ENCODE data around the gene ARMH3.

Gene ARMH3

DNA sequence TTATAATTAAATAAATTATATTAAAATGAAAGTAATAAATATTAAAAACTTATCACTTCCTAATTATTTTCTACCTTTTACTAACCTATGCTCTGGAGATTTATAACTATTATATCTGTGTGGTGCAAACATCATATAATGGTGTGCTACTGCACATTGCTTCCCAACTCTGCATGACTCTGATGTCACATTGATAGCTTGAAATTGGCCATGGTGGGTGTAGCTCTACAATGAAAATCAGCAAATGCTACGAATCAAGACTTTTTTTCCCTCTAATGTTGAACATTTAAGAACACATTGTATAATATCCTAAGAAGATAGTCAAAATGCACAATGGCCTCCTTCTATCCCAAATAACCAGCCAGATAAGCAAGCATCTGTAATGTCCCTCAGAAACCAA lies 99.1 kb downstream of the ARMH3 start:
- Mint-ChIP-seq H3K36me3 (ENCODE audit: low read depth) (peaks cover 70% of the 10 kb centered on the region), H3K4me1 (ENCODE audit: low read depth) (no peaks in the 10 kb centered on the region), H3K27me3 (no peaks in the 10 kb centered on the region), H3K4me3 (no peak overlapping the region), H3K9me3 (no peaks in the 10 kb centered on the region), H3K27ac (no peak overlapping the region)
- no peak for DNase-seq

DNA sequence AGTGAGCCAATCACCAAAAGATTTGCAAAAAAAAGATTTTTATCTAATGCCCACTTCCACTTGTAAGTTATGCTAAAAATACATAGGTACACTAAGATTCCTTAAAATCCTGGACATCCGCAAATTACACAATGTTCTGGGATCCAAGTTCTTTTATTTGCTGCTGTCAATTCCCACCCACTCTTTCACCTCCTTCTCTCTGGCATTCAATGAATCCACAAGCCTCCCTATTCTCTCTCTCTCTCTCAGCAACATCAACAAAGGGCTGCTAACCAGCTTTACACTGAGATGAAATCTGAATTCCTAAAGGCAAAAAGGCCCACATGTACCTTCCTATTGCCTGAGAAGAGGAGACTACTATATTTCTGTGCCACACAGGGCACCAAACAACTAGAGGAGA lies 99.9 kb downstream of the ARMH3 start:
- no peak overlapping the region for H3K4me3 Mint-ChIP-seq
- H3K27ac Mint-ChIP-seq: no peak overlapping the region
- no peaks in the 10 kb centered on the region for H3K4me1 Mint-ChIP-seq (ENCODE audit: low read depth)
- H3K36me3 Mint-ChIP-seq (ENCODE audit: low read depth): peaks cover 76% of the 10 kb centered on the region
- H3K9me3 Mint-ChIP-seq: no peaks in the 10 kb centered on the region
- no peaks in the 10 kb centered on the region for H3K27me3 Mint-ChIP-seq
- no peak for DNase-seq

DNA sequence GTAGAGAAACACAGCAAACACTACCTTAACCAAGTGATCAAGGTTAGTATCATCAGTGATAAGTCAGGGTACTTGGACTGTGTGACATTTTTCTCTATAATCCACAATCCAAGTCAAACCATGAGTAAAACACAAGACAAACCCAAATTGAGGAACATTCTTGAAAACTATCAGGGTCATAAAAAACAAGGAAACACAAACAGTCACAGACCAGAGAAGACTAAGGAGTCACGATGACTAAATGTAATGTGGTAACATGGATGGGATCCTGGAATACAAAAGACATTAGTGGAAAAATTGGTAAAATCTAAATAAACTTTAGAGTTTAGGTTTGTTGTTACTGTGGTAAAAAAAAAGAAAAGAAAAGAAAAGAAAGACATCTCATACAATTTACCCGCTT lies 103.8 kb downstream of the ARMH3 start:
- H3K27ac Mint-ChIP-seq: no peak overlapping the region
- DNase-seq: no peak
- H3K9me3 Mint-ChIP-seq: peaks cover 17% of the 10 kb centered on the region
- no peaks in the 10 kb centered on the region for H3K27me3 Mint-ChIP-seq
- no peak overlapping the region for H3K4me3 Mint-ChIP-seq
- peaks cover 4% of the 10 kb centered on the region for H3K4me1 Mint-ChIP-seq (ENCODE audit: low read depth)
- H3K36me3 Mint-ChIP-seq (ENCODE audit: low read depth): peaks cover 90% of the 10 kb centered on the region

DNA sequence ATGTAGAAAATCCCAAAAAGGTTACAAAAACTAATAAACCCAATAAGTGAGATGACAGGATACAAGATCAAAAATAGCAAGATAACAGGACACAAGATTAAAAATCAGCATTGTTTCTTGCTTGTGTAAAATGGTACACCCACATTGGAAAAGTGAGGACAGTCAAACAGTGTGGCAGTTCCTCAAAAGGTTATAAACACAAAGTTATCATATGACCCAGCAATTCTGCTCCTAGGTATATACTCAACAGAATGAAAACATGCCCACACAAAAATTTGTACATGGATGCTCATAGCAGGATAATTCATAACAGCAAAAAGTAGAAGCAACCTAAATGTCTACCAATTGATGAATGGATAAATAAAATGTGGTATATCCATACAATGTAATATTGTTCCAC lies 105.8 kb downstream of the ARMH3 start:
- Mint-ChIP-seq H3K36me3 (ENCODE audit: low read depth) (peaks cover 86% of the 10 kb centered on the region), H3K27ac (no peak overlapping the region), H3K9me3 (peaks cover 17% of the 10 kb centered on the region), H3K27me3 (no peaks in the 10 kb centered on the region), H3K4me1 (ENCODE audit: low read depth) (peaks cover 4% of the 10 kb centered on the region), H3K4me3 (no peak overlapping the region)
- no peak for DNase-seq

DNA sequence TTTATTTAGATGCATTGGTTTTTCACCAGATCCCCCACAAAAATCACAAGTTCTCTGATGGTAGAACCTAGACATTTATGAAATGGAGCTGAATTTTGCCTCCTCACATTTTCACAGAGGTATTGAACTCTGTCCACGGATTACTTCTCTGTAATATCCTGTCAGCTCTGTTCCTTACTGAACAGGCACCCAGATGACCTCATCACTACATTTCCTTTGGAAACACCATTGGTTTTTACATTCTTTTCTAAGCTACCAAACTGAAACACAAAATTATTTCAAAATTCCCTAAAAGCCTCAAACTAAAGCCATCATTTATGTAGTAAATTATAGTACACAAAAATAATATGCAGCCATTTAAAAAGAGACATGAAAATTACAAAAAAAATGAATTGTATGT lies 114.1 kb downstream of the ARMH3 start:
- H3K27ac Mint-ChIP-seq: no peak overlapping the region
- H3K9me3 Mint-ChIP-seq: no peaks in the 10 kb centered on the region
- H3K4me3 Mint-ChIP-seq: no peak overlapping the region
- DNase-seq: no peak
- no peaks in the 10 kb centered on the region for H3K4me1 Mint-ChIP-seq (ENCODE audit: low read depth)
- peaks cover 59% of the 10 kb centered on the region for H3K36me3 Mint-ChIP-seq (ENCODE audit: low read depth)
- H3K27me3 Mint-ChIP-seq: no peaks in the 10 kb centered on the region

DNA sequence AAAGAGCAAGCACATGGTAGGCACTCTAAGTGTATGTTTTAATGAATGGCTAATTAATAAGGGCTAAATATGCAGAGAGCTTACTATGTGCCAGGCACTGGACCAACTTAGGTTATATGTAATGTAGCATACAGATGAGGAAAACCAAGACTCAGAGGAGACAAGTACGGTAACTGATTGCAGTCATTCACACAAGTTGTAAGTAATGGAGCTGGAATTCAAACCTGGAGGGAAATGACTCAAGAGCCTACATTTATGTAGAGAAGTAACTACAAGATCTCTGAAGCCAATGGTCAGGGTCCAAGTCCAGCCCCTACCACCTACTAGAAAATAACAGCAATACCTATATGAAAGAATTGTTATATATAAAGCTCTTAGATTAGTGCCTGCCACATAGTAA lies 115.1 kb downstream of the ARMH3 start:
- H3K36me3 Mint-ChIP-seq (ENCODE audit: low read depth): peaks cover 53% of the 10 kb centered on the region

DNA sequence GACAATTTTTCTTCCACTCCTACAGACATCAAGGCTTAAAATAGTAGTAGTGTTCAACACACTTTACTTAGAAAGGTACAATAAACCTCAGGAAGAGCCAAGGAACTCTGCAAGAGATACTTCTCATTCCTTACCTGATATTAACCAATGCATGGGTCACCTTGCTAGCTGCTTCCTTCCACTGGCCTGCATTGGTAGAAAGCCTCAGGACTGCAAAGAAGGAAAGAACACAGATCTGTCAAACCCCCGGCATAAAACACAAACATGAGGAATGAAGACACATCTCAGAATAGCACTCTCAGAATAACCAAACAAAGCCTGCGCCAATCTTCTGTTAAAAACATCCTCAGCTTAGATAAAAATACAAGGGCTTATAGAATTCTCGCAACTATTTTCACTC lies 116.2 kb downstream of the ARMH3 start:
- H3K4me3 Mint-ChIP-seq: no peak overlapping the region
- peaks cover under 1% of the 10 kb centered on the region for H3K4me1 Mint-ChIP-seq (ENCODE audit: low read depth)
- peaks cover 50% of the 10 kb centered on the region for H3K36me3 Mint-ChIP-seq (ENCODE audit: low read depth)
- H3K9me3 Mint-ChIP-seq: no peaks in the 10 kb centered on the region
- H3K27ac Mint-ChIP-seq: no peak overlapping the region
- DNase-seq: no peak
- no peaks in the 10 kb centered on the region for H3K27me3 Mint-ChIP-seq

More for the DNA sequence above, 115.1 kb downstream of the ARMH3 start:
- H3K9me3 Mint-ChIP-seq: no peaks in the 10 kb centered on the region
- no peak for DNase-seq
- no peak overlapping the region for H3K27ac Mint-ChIP-seq
- no peak overlapping the region for H3K4me3 Mint-ChIP-seq
- H3K4me1 Mint-ChIP-seq (ENCODE audit: low read depth): no peaks in the 10 kb centered on the region
- H3K27me3 Mint-ChIP-seq: no peaks in the 10 kb centered on the region

DNA sequence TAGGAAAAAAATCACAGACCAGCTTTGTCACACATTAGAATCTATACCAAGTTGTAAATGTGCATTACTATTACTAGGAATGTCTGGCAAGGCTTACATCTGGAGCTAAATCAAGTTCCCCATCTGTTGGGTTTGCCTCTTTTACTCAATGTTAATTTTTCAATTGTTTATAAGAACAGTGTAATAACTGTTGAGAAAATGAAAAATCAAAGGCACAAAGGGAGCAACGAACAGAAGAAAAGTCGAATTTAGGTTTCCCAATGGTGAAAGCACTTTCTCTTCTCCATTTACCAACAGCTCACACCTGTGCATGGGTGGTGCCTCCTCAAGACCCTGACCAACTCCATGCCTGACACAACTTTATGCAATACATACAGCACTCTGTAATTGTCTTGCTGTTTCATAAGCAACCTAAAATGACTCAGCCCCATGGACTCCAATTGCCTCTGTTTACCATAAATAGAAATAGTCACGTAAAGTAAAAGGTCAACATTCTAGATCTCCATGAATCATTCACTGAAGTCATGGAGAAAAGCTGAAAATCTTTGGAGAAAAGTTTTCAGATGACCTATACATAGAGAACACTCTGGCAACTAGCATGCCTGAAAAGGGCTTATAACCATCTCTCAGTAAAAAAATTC lies 116.8 kb downstream of the ARMH3 start:
- H3K27me3 Mint-ChIP-seq: no peaks in the 10 kb centered on the region
- H3K4me3 Mint-ChIP-seq: no peak overlapping the region
- no peak for DNase-seq
- no peaks in the 10 kb centered on the region for H3K9me3 Mint-ChIP-seq
- peaks cover 56% of the 10 kb centered on the region for H3K36me3 Mint-ChIP-seq (ENCODE audit: low read depth)
- H3K27ac Mint-ChIP-seq: no peak overlapping the region
- peaks cover 3% of the 10 kb centered on the region for H3K4me1 Mint-ChIP-seq (ENCODE audit: low read depth)

DNA sequence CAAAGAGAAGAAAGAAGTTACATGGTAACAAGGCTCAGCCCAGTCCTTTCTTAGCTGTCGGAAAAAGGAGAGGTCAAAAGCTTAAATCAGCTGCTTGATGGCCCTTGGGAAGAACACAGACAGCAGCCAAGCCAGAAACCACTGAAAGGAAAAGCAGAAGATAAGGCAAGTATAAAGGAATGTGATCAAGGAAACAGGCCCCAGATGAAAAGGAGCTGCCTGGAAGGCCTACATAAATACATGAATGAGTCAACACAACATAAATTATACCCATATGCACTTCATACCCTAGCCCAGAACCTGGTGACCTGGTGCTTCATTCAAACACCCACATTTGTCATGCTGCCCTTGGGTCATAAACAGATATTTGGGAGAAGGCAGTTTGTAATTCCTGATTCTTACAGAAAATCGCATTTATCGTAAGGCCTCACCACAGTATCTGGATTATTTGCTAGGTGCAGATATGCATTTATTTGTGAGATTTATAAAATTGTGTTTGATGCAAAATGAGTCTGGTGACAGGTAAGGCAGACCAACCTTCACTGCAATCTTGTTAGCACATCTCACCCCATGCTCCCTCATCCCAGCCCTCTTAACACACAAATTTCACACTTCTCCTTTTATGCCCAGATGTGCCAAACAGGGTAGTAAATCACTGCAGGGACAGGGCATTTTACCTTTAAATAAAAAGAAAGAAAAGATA lies 117.5 kb downstream of the ARMH3 start:
- no peaks in the 10 kb centered on the region for H3K27me3 Mint-ChIP-seq
- H3K4me3 Mint-ChIP-seq: no peak overlapping the region
- no peak overlapping the region for H3K27ac Mint-ChIP-seq
- no peaks in the 10 kb centered on the region for H3K9me3 Mint-ChIP-seq
- H3K4me1 Mint-ChIP-seq (ENCODE audit: low read depth): peaks cover 5% of the 10 kb centered on the region
- peaks cover 57% of the 10 kb centered on the region for H3K36me3 Mint-ChIP-seq (ENCODE audit: low read depth)
- no peak for DNase-seq

DNA sequence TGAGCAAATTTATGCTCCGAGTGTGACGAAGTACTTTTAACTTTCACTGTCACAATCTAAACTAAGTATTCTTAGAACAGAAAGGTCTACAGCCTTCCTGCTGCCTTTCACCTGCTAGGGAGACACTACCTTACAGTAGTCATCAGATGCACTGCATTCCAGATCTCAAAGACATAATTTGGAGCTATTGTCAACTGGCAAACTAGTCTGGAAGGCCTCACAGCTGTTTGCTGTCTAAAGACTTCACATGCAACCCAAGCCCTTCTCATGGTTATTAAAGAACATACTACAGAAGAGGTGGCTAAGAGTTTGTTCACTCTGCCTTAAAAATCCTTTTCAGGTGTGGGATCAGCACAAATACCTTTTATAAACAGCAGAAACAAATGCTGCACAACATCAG lies 120.5 kb downstream of the ARMH3 start:
- Mint-ChIP-seq H3K4me1 (ENCODE audit: low read depth) (peaks cover 19% of the 10 kb centered on the region), H3K9me3 (no peaks in the 10 kb centered on the region), H3K36me3 (ENCODE audit: low read depth) (peaks cover 58% of the 10 kb centered on the region), H3K4me3 (no peak overlapping the region), H3K27me3 (no peaks in the 10 kb centered on the region), H3K27ac (no peak overlapping the region)
- no peak for DNase-seq

DNA sequence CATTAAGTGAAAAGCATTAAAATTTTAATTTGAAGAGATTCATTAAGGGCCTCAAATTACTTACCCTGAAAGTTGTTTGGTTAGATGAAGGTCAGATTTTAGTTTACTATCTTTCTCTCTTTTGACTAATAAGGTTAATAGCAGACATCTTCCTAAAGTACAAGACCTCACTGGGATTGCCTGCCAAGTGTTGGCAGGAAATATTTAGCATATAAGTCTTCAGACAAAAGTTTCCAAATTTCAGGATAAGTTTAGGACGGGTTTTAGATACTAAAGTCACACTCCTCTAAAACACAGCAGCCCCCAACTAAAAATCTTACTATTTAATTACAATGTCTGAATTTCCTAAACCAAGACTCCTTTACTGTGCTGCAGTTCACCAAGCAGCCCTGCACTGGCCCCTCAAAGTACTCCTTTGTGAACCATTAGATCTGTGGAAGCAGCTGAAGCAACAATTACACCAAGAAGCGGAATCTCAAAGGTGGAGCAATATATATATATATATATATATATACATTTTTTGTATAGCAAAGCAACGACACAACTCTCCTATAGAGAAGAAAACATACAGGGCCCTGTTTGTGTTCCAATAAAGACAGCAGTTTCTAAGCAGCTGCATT lies 121.2 kb downstream of the ARMH3 start:
- no peaks in the 10 kb centered on the region for H3K9me3 Mint-ChIP-seq
- peaks cover 54% of the 10 kb centered on the region for H3K36me3 Mint-ChIP-seq (ENCODE audit: low read depth)
- H3K27ac Mint-ChIP-seq: no peak overlapping the region
- no peaks in the 10 kb centered on the region for H3K27me3 Mint-ChIP-seq
- no peak for DNase-seq
- H3K4me1 Mint-ChIP-seq (ENCODE audit: low read depth): peaks cover 19% of the 10 kb centered on the region
- no peak overlapping the region for H3K4me3 Mint-ChIP-seq

DNA sequence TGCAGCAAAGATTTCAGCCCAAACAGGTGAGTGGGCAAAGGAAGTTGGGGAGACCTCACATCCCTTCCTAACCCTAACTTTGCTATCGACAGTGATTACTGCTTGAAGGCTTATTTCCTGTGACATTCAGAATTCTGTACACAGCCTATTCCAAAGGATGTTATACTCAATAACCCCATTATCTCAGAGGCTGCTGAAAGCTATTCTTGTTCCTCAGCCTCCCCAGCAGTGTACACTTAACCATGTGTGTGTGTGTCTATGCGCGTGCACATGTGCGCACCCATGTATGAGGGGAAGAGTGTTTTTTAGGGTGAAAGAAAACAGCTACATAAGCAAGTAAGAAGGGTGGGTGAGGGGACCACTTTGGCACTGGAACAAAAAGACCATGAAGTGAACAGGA lies 122.0 kb downstream of the ARMH3 start:
- Mint-ChIP-seq H3K9me3 (no peaks in the 10 kb centered on the region), H3K36me3 (ENCODE audit: low read depth) (peaks cover 47% of the 10 kb centered on the region), H3K27ac (no peak overlapping the region), H3K4me1 (ENCODE audit: low read depth) (peaks cover 19% of the 10 kb centered on the region), H3K27me3 (no peaks in the 10 kb centered on the region), H3K4me3 (no peak overlapping the region)
- DNase-seq: no peak

DNA sequence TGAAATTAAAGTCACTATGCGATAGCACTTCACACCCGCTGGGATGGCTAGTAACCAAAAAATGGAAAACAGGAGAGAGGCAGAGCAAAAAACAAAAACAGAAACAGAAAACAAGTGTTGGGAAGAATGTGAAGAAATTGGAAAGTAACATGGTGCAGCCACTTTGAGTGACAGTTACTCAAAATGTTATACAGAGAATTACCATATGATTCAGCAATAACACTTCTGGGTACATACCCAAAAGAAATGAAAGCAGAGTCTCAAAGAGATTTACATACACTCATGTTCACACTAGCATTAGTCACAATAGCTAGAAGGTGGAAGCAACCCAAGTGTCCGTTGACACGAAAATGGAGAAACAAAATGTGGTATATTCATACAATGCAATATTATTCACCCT lies 123.8 kb downstream of the ARMH3 start:
- Mint-ChIP-seq H3K27me3 (no peaks in the 10 kb centered on the region), H3K36me3 (ENCODE audit: low read depth) (peaks cover 34% of the 10 kb centered on the region), H3K4me1 (ENCODE audit: low read depth) (peaks cover 19% of the 10 kb centered on the region), H3K4me3 (no peak overlapping the region), H3K9me3 (no peaks in the 10 kb centered on the region), H3K27ac (peak overlapping the region; percentile 31)
- DNase-seq: no peak

DNA sequence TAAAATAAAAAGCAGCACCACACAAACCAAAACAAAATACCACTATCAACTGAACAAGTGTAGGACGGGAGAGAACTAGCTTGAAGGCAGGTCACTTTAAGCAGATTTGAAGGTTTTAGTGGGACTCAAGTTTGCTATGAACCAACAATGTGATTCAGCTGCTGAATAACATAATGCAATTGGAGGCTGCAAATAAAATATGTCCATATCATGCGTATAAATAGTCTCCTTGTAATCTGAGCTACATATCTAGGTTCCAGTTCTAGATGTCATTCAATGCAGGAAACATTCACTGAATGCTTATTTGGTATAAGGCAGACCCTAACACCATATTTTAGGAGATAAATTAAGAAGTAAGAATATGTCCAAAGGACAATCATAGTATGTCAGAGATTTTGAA lies 130.9 kb downstream of the ARMH3 start:
- no peak overlapping the region for H3K27ac Mint-ChIP-seq
- no peaks in the 10 kb centered on the region for H3K27me3 Mint-ChIP-seq
- DNase-seq: no peak
- no peak overlapping the region for H3K4me3 Mint-ChIP-seq
- peaks cover 3% of the 10 kb centered on the region for H3K4me1 Mint-ChIP-seq (ENCODE audit: low read depth)
- no peaks in the 10 kb centered on the region for H3K9me3 Mint-ChIP-seq
- peaks cover 10% of the 10 kb centered on the region for H3K36me3 Mint-ChIP-seq (ENCODE audit: low read depth)

DNA sequence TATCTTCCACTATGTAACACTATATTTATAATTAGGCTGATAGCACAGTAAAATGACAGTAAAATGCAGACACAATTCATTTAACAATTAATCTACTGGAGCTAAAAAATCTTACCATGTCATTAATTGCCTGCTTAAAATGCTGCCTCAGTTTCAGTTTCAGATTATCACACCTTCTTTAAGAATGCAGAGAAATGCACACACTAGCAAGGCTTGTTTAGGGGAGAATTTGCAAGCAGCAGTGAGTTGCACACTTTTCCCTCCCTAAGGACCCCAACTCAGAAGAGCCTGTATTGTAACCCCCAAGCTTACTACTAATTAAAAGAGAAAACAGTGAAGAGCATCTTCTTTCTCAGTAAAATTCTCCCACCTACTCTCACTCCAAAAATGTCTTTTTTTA lies 132.7 kb downstream of the ARMH3 start:
- Mint-ChIP-seq H3K4me3 (no peak overlapping the region), H3K9me3 (no peaks in the 10 kb centered on the region), H3K27me3 (no peaks in the 10 kb centered on the region), H3K4me1 (ENCODE audit: low read depth) (peaks cover 3% of the 10 kb centered on the region), H3K36me3 (ENCODE audit: low read depth) (peaks cover 8% of the 10 kb centered on the region), H3K27ac (no peak overlapping the region)
- DNase-seq: no peak
